OCI-LY1 (cell line): Measurements from ENCODE around the gene VEZF1.

Experiments
- CTCF ChIP-seq: fragments of 200-600 bp; sonication (generic), shearing (Covaris generic); IDR thresholded peaks from 2 replicates; pipeline ENCODE4 v1.5.1; 2017; ENCODE audit warnings: mild to moderate bottlenecking, antibody characterized with exemption, low read length, moderate library complexity, mixed read lengths
- EZH2 ChIP-seq: fragments of 200-600 bp; sonication (generic), shearing (Covaris generic); IDR thresholded peaks from 2 replicates; pipeline ENCODE4 v1.8.0; 2017; ENCODE audit warnings: borderline replicate concordance, mixed run types, mild to moderate bottlenecking, antibody characterized with exemption, low read length, moderate library complexity, mixed read lengths

GRCh38 chr17:58001461-58002124, 13.5 kb upstream of the VEZF1 start:
- no peak for TF ChIP-seq CTCF
- no peak for TF ChIP-seq EZH2
